WTC11 (cell line): ENCODE results near the gene MAP3K7. TPM values are rescaled to one million over a fixed set of nuclear protein-coding genes. Genes with fewer than 3 reads are reported as not detected.
A peak's percentile ranks its signal among the peaks of the same experiment; 100 is the strongest.

Experiments used
- ATAC-seq: fragments of 200-7000 bp; cut with Tn5 transposase; 2 replicates; pipeline ENCODE4 v1.10.0; 2021; ENCODE audit warnings: mild to moderate bottlenecking, moderate library complexity
- CTCF ChIA-PET: fragments of 300-600 bp; sonication (Branson Sonifier 250); formaldehyde crosslinking; loops from one replicate; lab custom pipeline; 2021; ENCODE audit warnings: antibody characterized with exemption; lab: Charles Lee
- POLR2A ChIA-PET: fragments of 350-600 bp; sonication (Branson Sonifier 250); formaldehyde crosslinking; loops from one replicate; lab custom pipeline; 2021; ENCODE audit warnings: antibody characterized with exemption; lab: Charles Lee
- DNase-seq: peaks from one replicate; pipeline ENCODE4 v3.0.0; 2021; ENCODE audit warnings: low spot score
- H3K27ac Mint-ChIP-seq: 2 replicates; pipeline ENCODE4 v1.8.0; 2021; ENCODE audit warnings: mixed read lengths
- H3K27me3 Mint-ChIP-seq: 2 replicates; pipeline ENCODE4 v1.8.0; 2021; ENCODE audit warnings: low read depth, mild to moderate bottlenecking, moderate library complexity, mixed read lengths
- H3K36me3 Mint-ChIP-seq: 2 replicates; pipeline ENCODE4 v1.8.0; 2021; ENCODE audit warnings: mixed read lengths
- H3K4me1 Mint-ChIP-seq: 2 replicates; pipeline ENCODE4 v1.8.0; 2022; ENCODE audit warnings: mixed read lengths
- H3K4me3 Mint-ChIP-seq: 2 replicates; pipeline ENCODE4 v1.8.0; 2021; ENCODE audit warnings: mild to moderate bottlenecking, moderate library complexity, mixed read lengths
- H3K9me3 Mint-ChIP-seq: 2 replicates; pipeline ENCODE4 v1.8.0; 2021; ENCODE audit warnings: mixed read lengths
- CREB1 ChIP-seq: sonication (generic); formaldehyde crosslinking; IDR thresholded peaks from 2 replicates; pipeline ENCODE4 v1.8.0; 2023; ENCODE audit warnings: mild to moderate bottlenecking, missing genetic modification reagents
- FOXP1 ChIP-seq: sonication (generic); formaldehyde crosslinking; IDR thresholded peaks from 2 replicates; pipeline ENCODE4 v1.8.0; 2022; ENCODE audit warnings: missing genetic modification reagents, mild to moderate bottlenecking, moderate library complexity, borderline replicate concordance
- GRHL2 ChIP-seq: fragments of 250-450 bp; sonication (Bioruptor Pico); IDR thresholded peaks from 2 replicates; pipeline ENCODE4 v1.8.0; 2022; ENCODE audit warnings: mild to moderate bottlenecking, moderate library complexity; ENCODE audit not compliant: insufficient replicate concordance, severe bottlenecking
- HMGXB4 ChIP-seq: sonication (generic); formaldehyde crosslinking; IDR thresholded peaks from 2 replicates; pipeline ENCODE4 v1.8.1; 2023; ENCODE audit warnings: mild to moderate bottlenecking, moderate library complexity, missing genetic modification reagents
- MXD4 ChIP-seq: fragments of 250-450 bp; sonication (Bioruptor Pico); IDR thresholded peaks from 2 replicates; pipeline ENCODE4 v1.8.0; 2021; ENCODE audit warnings: mild to moderate bottlenecking, moderate library complexity, borderline replicate concordance
- MYBL2 ChIP-seq: sonication (generic); formaldehyde crosslinking; IDR thresholded peaks from 2 replicates; pipeline ENCODE4 v1.8.1; 2023; ENCODE audit warnings: mild to moderate bottlenecking, moderate library complexity, missing genetic modification reagents
- PREB ChIP-seq: sonication (generic); formaldehyde crosslinking; IDR thresholded peaks from 2 replicates; pipeline ENCODE4 v1.8.1; 2022; ENCODE audit warnings: mild to moderate bottlenecking, missing genetic modification reagents, moderate library complexity, borderline replicate concordance
- TEAD1 ChIP-seq: sonication (generic); formaldehyde crosslinking; IDR thresholded peaks from 2 replicates; pipeline ENCODE4 v1.8.0; 2022; ENCODE audit warnings: mild to moderate bottlenecking, missing genetic modification reagents
- ZNF138 ChIP-seq: sonication (generic); formaldehyde crosslinking; conservative IDR thresholded peaks from 2 replicates; pipeline ENCODE4 v1.8.1; 2022; ENCODE audit warnings: mild to moderate bottlenecking, moderate library complexity, missing genetic modification reagents
- ZNF281 ChIP-seq: sonication (generic); formaldehyde crosslinking; IDR thresholded peaks from 2 replicates; pipeline ENCODE4 v1.8.0; 2023; ENCODE audit warnings: mild to moderate bottlenecking, missing genetic modification reagents
- ZNF532 ChIP-seq: fragments of 250-450 bp; sonication (Bioruptor Pico); IDR thresholded peaks from 2 replicates; pipeline ENCODE4 v1.9.0; 2021; ENCODE audit warnings: mild to moderate bottlenecking, borderline replicate concordance
- total RNA-seq: library from RNA; stranded (reverse); gene quantifications from 3 replicates; pipeline ENCODE4 v1.2.3, GENCODE V29; 2021
- TF ChIP-seq, protein P1 (sequence below): sonication (generic); formaldehyde crosslinking; IDR thresholded peaks from 2 replicates; pipeline ENCODE4 v1.8.1; 2023; ENCODE audit warnings: mild to moderate bottlenecking, missing genetic modification reagents, moderate library complexity
- TF ChIP-seq, protein P2 (sequence below): fragments of 250-450 bp; sonication (Bioruptor Pico); IDR thresholded peaks from 2 replicates; pipeline ENCODE4 v2.1.2; 2022; ENCODE audit warnings: mild to moderate bottlenecking, moderate library complexity

MAP3K7 gene
- total RNA-seq, 1 experiment from 2014 or later, result 36.7 TPM

- peaks cover 32% of the 10 kb centered on the region for H3K4me1 Mint-ChIP-seq
- H3K27me3 Mint-ChIP-seq, result no peaks in the 10 kb centered on the region
- no peaks in the 10 kb centered on the region; the same call in 1 of the 2 replicates for H3K36me3 Mint-ChIP-seq
- POLR2A ChIA-PET, result interaction anchor here (1.5 kb wide), 1 partner anchor 109 kb away, joined by 4 read pairs; the partner anchor contains the start of gene MAP3K7
- CTCF ChIA-PET, result interaction anchor here (0.6 to 6.5 kb wide), 42 partner anchors 8 to 557 kb away, joined by 3 to 125 read pairs (median 6); partner anchors contain the start of gene BACH2
- ATAC-seq (peak; percentile 76), DNase-seq (peak; percentile 73)
- H3K27ac Mint-ChIP-seq, result no peak overlapping the region
- H3K4me3 Mint-ChIP-seq, result no peak overlapping the region
- peaks cover 8% of the 10 kb centered on the region for H3K9me3 Mint-ChIP-seq
- TF ChIP-seq, protein P1, sequence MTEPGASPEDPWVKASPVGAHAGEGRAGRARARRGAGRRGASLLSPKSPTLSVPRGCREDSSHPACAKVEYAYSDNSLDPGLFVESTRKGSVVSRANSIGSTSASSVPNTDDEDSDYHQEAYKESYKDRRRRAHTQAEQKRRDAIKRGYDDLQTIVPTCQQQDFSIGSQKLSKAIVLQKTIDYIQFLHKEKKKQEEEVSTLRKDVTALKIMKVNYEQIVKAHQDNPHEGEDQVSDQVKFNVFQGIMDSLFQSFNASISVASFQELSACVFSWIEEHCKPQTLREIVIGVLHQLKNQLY (CRISPR knock-in tag), result no peak
- TF ChIP-seq ZNF281 (CRISPR knock-in tag), result peak; percentile 53; the same call in 1 of the 2 replicates
Observed at GRCh38 chr6:90478278-90478677, 108.6 kb downstream of the MAP3K7 start.

GRCh38 chr6:90477366-90477765 is 109.5 kb downstream of the MAP3K7 start:
- H3K9me3 Mint-ChIP-seq, result peaks cover 3% of the 10 kb centered on the region
- no peak for DNase-seq
- no peak overlapping the region for H3K4me3 Mint-ChIP-seq
- H3K27me3 Mint-ChIP-seq, result no peaks in the 10 kb centered on the region
- TF ChIP-seq FOXP1 (no peak), MXD4 (CRISPR knock-in tag) (no peak), CREB1 (no peak), GRHL2 (CRISPR knock-in tag) (no peak), HMGXB4 (no peak), MYBL2 (CRISPR knock-in tag) (no peak), TEAD1 (CRISPR knock-in tag) (no peak), PREB (CRISPR knock-in tag) (no peak), ZNF532 (no peak), ZNF138 (CRISPR knock-in tag) (no peak)
- TF ChIP-seq, protein P2, sequence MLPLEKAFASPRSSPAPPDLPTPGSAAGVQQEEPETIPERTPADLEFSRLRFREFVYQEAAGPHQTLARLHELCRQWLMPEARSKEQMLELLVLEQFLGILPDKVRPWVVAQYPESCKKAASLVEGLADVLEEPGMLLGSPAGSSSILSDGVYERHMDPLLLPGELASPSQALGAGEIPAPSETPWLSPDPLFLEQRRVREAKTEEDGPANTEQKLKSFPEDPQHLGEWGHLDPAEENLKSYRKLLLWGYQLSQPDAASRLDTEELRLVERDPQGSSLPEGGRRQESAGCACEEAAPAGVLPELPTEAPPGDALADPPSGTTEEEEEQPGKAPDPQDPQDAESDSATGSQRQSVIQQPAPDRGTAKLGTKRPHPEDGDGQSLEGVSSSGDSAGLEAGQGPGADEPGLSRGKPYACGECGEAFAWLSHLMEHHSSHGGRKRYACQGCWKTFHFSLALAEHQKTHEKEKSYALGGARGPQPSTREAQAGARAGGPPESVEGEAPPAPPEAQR (CRISPR knock-in tag), result no peak
- TF ChIP-seq, all 79 proteins: peak for 0
- POLR2A ChIA-PET, result no interaction called here
- no peak for ATAC-seq
- peaks cover 32% of the 10 kb centered on the region for H3K4me1 Mint-ChIP-seq
- H3K36me3 Mint-ChIP-seq, result no peaks in the 10 kb centered on the region; the same call in 1 of the 2 replicates
- no peak overlapping the region for H3K27ac Mint-ChIP-seq
- CTCF ChIA-PET, result interaction anchor here (0.5 to 6.5 kb wide), 25 partner anchors 10 to 556 kb away, joined by 3 to 125 read pairs (median 5); no protein-coding TSS in a partner anchor
